MCF 10A (cell line): ENCODE data around the gene OTX1. TPM values are rescaled to one million over a fixed set of nuclear protein-coding genes. Genes with fewer than 3 reads are reported as not detected.

Source experiments
- BruUV-seq: library from RNA; stranded (reverse); fragments of 400-500 nt; replicated peaks from 2 replicates; lab custom pipeline; 2021; lab: Mats Ljungman, UMichigan
- CTCF ChIA-PET: fragments of 300-600 bp; sonication (Branson Sonifier 250); formaldehyde crosslinking; extraction: SDS; loops from one replicate; lab custom pipeline; 2021; ENCODE audit warnings: antibody characterized with exemption, inconsistent platforms; lab: Yijun Ruan, JAX
- POLR2A ChIA-PET: fragments of 300-600, 350-650 bp; sonication (Branson Sonifier 250); formaldehyde crosslinking; extraction: SDS; loops from one replicate; lab custom pipeline; 2020; ENCODE audit warnings: antibody characterized with exemption, inconsistent platforms; lab: Yijun Ruan, JAX
- DNase-seq: peaks from one replicate; pipeline ENCODE4 v3.0.0-alpha.2; 2018; ENCODE audit not compliant: unreplicated experiment
- H3K27ac Mint-ChIP-seq: one replicate; pipeline ENCODE4 v1.8.0; 2022; ENCODE audit warnings: mild to moderate bottlenecking, low read depth, mixed read lengths; ENCODE audit not compliant: unreplicated experiment
- H3K27me3 Mint-ChIP-seq: one replicate; pipeline ENCODE4 v1.8.0; 2022; ENCODE audit warnings: mixed read lengths; ENCODE audit not compliant: insufficient read depth, unreplicated experiment
- H3K36me3 Mint-ChIP-seq: one replicate; pipeline ENCODE4 v1.8.0; 2022; ENCODE audit warnings: mild to moderate bottlenecking, moderate library complexity, mixed read lengths; ENCODE audit not compliant: insufficient read depth, unreplicated experiment
- H3K4me1 Mint-ChIP-seq: one replicate; pipeline ENCODE4 v1.8.0; 2022; ENCODE audit warnings: mixed read lengths; ENCODE audit not compliant: insufficient read depth, unreplicated experiment
- H3K4me3 Mint-ChIP-seq: one replicate; pipeline ENCODE4 v1.8.0; 2022; ENCODE audit warnings: mild to moderate bottlenecking, moderate library complexity, mixed read lengths; ENCODE audit not compliant: unreplicated experiment
- H3K9me3 Mint-ChIP-seq: one replicate; pipeline ENCODE4 v1.8.0; 2022; ENCODE audit warnings: mixed read lengths; ENCODE audit not compliant: unreplicated experiment
- CTCF ChIP-seq: fragments of 200-600 bp; IDR thresholded peaks from one replicate; pipeline ENCODE4 v1.8.0; 2022; ENCODE audit warnings: antibody characterized with exemption, mild to moderate bottlenecking; ENCODE audit not compliant: unreplicated experiment
- intact Hi-C: fragments of 100-400 bp; cut with micrococcal nuclease; formaldehyde crosslinking; loops from 2 replicates; pipeline ENCODE4 v1.14.1; 2022
- total RNA-seq: library from RNA; stranded (reverse); gene quantifications from 2 replicates; pipeline ENCODE4 v1.2.3, GENCODE V29; 2022

The OTX1 gene
- total RNA-seq, 1 experiment from 2014 or later: 1.4 TPM

DNA sequence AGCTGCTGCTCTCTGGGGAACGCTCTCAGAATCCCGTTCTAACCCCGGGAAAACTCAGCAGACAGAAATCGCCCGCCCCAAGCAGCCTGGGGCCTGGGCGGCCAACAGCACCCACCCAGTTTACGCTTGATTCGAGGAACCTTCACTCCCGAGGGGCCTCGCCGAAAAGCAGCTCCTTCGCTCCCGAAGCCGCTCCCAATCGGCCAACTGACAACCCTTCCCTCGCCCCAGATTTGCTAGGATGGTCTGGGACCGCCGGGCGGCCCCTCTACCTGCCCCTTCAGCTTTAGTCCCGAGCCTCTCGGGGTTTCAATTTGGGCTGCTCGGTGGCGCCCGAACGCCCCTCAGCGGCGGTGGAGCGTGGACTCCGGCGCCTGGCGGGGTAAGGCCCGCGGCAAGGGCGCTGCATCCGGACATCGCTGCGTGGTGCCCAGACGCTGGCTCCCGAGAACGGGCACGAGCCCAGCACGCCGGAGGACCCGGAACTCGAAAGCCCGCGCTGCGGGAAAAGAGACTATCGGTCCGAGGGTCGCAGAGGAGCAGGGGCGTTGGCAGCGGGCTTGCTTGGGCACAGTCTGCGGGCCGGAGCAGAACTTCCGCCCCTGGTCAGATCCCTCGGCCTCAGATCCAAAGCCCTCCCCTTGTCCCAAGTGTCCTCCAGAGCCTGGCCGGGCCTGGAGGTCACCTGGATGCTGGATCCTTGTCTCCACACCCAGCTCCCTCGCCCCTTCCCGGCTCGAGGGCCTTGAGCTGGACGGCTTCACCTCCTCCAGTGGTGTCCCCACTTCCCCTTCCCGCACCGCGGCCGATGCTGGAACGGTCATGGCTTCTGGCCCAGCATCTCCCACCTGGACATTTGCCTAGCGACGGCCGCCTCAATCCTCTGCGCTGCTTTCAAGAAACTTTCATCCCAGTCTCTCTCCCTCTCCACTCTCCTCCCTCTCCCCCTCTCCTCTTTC, 3.0 kb upstream of the OTX1 start:
- intact Hi-C loops: no loop called here
- BruUV-seq: no TSS peak
- no peaks in the 10 kb centered on the region for H3K9me3 Mint-ChIP-seq
- H3K27me3 Mint-ChIP-seq: no peaks in the 10 kb centered on the region
- no peak overlapping the region for H3K4me3 Mint-ChIP-seq
- no peak overlapping the region for H3K27ac Mint-ChIP-seq
- peaks cover 6% of the 10 kb centered on the region for H3K36me3 Mint-ChIP-seq
- no peaks in the 10 kb centered on the region for H3K4me1 Mint-ChIP-seq
- ChIA-PET CTCF (interaction anchor here (1.3 kb wide), 1 partner anchor 260 kb away, joined by 7 read pairs; no protein-coding TSS in a partner anchor), POLR2A (no interaction called here)
- TF ChIP-seq CTCF: no peak
- no peak for DNase-seq

DNA sequence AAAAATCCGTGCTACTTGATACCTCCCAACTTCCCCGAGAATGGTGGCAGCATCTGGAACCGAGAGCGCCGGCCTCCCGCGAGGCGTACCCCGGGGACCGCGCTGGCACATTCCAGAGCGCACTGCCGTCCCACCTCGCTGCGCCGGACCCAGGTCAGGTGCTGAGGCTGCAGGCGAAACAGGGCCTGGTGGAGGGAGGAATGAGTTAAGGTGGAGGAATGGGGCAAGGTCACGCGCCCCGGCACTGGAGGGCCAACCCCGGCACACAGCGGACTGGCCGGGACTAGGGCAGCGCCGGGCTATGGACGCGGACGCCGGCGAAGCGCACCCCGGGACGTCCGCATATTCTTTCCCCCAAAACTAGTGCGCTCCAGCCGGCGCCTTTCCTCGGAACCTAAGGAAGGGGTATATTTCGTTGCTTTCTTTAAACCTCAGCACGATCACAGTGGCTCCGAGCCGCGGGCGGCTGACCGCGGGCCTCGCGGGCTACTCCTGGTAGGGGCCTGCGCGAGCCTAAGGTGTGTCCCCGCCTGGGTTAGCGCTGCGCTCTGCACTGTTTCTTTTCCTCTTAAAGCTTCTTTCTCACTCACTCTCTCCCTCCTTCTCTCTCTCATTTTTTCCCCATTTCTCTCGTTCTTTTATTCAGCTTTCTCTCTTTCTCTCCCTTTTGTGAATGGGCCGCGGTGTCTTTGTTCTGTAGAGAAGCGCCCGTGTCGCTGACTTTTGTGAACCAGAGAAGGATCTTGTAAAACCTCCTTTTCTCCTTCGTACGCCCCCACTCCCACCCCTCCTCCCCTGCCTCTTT, 2.1 kb upstream of the OTX1 start:
- Mint-ChIP-seq H3K4me3 (no peak overlapping the region), H3K27ac (no peak overlapping the region), H3K36me3 (peaks cover 6% of the 10 kb centered on the region), H3K4me1 (no peaks in the 10 kb centered on the region), H3K27me3 (no peaks in the 10 kb centered on the region), H3K9me3 (no peaks in the 10 kb centered on the region)
- ChIA-PET POLR2A (interaction anchor here (1.2 kb wide), 1 partner anchor 76 kb away, joined by 6 read pairs; no protein-coding TSS in a partner anchor), CTCF (no interaction called here)
- no TSS peak for BruUV-seq
- intact Hi-C loops: no loop called here
- DNase-seq: no peak
- TF ChIP-seq CTCF: no peak

- Mint-ChIP-seq H3K4me1 (no peaks in the 10 kb centered on the region), H3K27me3 (no peaks in the 10 kb centered on the region), H3K4me3 (peak overlapping the region; percentile 96), H3K36me3 (peaks cover 6% of the 10 kb centered on the region), H3K9me3 (no peaks in the 10 kb centered on the region), H3K27ac (peak overlapping the region; percentile 89)
- DNase-seq: no peak
- no peak for TF ChIP-seq CTCF
- intact Hi-C loops: no loop called here
- POLR2A ChIA-PET: interaction anchor here (0.7 to 2.1 kb wide), 4 partner anchors 8 to 264 kb away, joined by 4 to 11 read pairs (median 5); no protein-coding TSS in a partner anchor
- no TSS peak for BruUV-seq
- CTCF ChIA-PET: interaction anchor here (0.7 kb wide), 1 partner anchor 661 kb away, joined by 5 read pairs; no protein-coding TSS in a partner anchor
These were observed 1.2 kb upstream of the OTX1 start for GRCh38 chr2:63049211-63049969.
